ENCODE measurements around the gene EDN3.

The EDN3 gene

DNA sequence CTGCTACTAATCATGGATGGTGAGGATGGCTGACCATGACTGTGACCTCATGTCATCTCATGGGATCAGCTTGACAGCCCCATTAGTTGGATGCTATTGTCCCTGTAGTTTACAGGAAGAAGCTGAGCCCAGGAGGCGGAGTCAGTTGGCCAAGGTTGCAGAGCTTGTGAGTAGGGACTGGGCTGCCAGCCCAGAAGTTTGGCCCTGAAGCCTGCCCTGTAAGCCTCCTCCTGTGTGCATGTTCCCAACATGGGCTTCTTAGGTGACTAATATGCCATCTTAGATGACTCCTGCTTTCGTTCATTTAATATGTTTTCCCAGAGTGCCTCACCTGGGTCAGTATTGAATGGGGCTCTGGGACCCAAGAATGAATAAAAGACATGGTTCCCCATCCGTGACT, 6.9 kb downstream of the EDN3 start:
- H3K4me3 ChIP-seq (ENCODE audit: low read depth, low read length), result no peak overlapping the region

DNA sequence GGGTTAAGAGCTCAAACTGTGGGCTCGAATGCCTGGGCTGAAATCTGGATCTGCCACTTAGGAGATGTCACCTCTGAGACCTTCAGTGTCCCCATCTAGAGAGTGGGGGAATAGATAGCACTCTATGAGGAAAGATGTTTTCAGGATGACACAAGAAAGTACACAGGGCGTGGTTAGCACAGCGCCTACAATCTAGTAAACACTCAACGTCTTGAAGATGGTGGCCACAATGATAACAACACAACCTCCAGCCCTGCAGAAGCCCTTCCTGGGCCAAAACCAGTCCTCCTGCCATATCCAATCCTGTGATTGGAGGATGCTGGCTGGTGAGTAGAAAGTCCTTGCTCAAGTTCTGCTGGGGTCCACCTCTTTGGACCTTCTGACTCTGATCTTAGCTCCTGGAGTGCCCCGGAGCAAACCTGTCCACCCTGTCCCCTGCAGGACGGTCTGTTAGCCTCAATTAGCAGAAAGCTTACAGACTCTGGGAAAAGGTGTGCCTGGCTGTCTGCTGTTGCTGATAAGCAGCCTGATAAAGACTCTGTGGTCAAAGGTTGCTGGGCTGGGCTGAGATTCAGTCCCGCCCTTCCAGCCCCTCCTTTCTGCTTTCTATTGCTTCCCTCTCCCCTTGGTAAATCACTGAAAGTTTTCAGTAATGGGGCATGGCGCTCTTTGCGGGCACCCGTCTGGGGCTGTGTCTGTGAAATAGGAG, 8.2 kb downstream of the EDN3 start:
- H3K4me3 ChIP-seq (ENCODE audit: low read depth, low read length), result no peak overlapping the region

DNA sequence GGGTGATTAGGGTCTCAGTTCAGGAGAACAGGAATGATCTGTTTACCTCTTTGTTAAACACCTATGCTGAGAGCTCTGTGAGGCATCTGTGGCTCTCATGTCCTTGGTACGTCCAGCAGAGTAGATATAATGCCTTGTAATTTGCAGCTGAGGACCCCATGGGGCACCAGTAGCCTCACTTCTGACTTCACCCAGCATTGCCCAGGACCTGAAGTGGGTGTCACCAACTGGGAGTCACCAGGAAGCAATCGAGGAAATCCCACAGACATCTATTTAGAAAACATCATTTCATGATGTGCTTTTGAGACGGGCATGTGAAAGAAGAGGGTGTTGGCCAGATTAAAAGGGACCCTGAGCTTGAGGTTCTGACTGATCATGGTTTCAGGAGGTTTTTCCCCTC, 8.8 kb downstream of the EDN3 start:
- H3K4me3 ChIP-seq (ENCODE audit: low read depth, low read length), result no peak overlapping the region

DNA sequence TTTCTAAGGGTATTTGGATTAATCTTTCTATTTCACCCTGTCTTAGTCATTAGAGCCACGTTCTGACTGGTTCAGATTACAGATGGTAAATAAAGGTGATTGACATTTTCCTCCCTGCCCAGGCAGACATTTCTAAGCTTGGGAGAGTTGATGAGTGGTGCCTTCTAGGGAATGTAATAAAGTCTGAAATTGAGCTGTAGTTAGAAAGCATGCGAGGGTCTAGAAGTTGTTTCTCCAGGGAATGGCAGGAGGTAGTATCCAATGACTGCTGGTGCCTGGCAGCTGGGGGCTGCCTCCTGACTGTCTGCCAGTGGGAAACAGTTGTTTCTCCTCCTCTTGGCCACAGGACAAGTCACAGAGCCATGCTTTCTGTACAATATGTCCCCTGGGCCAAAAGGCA, 14.6 kb downstream of the EDN3 start:
- H3K4me3 ChIP-seq (ENCODE audit: low read depth, low read length), result no peak overlapping the region

DNA sequence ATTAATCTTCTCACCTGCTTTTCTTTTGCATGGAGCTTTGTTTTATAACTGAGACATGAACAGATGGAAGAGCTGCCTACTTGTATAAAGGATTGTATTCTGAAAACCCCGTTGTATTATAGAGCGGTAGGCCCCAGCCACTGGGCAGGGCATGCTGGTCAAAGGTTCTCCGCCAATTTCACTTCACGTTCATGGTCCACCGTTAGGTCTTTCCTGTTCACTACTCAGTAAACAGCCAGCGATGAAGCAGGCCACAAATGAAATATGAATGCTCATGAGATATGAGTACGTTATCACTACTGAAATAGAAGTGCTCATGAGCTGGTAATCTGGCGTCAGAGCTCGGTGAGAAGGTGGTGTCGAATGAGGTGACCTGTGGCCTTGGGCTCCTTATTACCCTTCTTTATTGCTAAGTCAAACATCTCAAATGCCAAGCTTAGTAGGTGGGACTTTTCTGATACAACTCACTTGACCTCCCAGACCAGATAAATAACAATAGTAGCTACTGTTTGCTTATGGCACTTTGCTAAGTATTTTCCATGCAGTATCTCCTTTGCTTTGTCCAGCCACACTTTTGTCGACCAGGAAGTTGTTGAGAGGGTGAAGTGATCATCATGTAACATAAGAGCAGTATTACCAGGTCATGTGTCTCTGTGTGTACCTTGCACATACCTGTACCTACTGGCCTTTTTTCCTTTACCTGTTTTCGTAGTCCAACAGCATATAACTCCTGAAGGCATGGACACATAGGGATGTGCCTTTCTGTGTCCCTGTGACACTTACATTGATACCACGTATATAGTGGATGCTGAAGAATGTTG, 16.7 kb downstream of the EDN3 start:
- no peak overlapping the region for H3K4me3 ChIP-seq (ENCODE audit: low read depth, low read length)

DNA sequence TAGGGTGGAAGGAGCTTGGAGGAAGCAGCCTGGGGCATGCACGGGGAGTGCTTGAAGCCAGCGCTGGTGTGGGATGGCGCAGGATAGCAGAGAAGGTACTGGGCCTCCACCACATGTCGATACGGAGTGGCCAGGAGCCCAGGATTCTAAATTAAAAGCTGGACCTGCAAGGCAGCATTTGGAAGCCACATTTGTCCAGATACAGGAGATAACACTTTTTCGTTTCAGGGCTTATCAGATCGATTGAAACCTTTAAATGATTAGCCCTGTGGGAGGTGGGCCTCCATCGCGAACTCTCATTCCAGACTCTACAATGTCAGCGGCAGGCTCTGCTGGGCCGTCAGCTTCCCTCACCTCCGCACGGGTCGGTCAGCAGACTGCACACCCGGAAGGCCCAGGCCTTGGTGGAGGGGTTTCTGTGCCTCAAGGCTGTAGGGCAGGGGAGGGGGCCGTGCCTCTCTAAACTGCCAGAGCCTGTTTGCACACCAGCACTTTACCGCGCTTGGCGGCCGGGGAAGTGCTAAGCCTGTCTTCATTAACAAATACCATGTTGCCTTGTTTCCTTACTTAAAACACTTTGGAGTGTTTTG, 17.9 kb downstream of the EDN3 start:
- no peak overlapping the region for H3K4me3 ChIP-seq (ENCODE audit: low read depth, low read length)

GRCh38 chr20:59318803-59319202, 18.4 kb downstream of the EDN3 start:
- H3K4me3 ChIP-seq (ENCODE audit: low read depth, low read length), result no peak overlapping the region

DNA sequence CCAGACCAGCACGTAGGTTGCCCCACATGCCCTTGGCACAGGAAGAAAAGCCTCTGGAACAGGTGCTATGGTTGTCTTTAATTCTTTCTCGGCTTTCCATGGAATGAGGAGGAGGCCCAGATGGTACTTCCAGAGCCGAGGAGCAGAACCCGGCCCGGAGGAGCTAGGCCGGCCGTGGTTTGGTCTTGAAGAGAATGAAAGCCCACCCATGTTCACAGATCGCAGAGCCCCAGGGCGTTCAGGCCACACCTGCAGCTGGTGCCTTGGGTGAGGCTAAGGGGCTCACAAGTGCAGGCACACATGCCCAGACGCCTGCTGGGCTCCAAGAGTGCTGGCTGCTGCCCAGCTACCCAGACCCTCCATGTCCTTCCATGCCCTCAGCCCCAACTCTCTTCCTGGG, 20.0 kb downstream of the EDN3 start:
- H3K4me3 ChIP-seq (ENCODE audit: low read depth, low read length), result no peak overlapping the region

DNA sequence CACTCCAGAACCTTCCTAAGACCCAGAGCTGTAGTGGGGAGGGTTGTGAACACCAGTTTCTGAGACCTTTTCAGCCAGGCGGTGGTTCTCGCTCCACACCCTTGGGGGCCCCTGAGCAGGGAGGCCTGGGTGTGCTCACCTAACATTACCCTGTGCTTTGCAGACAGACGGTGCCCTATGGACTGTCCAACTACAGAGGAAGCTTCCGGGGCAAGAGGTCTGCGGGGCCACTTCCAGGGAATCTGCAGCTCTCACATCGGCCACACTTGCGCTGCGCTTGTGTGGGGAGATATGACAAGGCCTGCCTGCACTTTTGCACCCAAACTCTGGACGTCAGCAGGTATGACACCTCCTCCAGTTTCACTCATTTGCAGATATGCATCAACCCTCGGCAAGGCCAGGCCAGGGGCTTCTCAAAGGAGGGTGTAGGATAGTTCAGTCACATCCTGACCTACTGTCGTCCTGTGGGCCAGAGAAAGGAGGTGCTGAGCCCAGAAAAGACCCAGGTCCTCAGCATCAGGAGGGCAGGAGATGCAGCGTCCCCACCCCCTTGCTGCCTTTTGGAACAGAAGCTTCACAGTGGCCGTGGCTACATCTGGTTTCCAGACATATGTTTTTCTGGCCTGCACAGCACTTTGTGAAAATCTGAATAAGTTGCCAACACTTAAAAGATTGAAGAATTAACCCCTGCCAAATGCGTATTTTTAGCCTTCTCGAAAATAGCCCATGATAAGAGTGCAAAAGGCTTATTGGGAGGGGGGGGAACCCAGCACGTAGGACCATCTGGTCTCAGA, 20.6 kb downstream of the EDN3 start:
- no peak overlapping the region for H3K4me3 ChIP-seq (ENCODE audit: low read depth, low read length)

DNA sequence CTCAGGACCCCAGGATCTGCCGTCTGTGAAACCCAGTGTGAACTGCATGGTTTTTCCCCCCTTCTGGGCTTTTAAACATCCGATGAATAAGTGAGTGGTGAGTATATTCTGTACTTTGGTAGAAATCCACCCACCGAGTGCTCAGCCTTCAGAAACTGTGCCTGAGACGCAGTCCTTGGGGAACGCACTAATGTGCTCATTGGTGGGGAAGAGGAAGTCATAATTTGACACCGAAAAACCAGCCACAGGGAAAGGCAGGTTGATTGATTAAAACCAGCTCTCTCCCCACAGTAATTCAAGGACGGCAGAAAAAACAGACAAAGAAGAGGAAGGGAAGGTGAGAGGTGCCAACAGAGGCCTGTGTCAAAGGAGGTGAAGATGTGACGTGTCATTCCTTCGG, 21.7 kb downstream of the EDN3 start:
- H3K4me3 ChIP-seq (ENCODE audit: low read depth, low read length), result no peak overlapping the region

DNA sequence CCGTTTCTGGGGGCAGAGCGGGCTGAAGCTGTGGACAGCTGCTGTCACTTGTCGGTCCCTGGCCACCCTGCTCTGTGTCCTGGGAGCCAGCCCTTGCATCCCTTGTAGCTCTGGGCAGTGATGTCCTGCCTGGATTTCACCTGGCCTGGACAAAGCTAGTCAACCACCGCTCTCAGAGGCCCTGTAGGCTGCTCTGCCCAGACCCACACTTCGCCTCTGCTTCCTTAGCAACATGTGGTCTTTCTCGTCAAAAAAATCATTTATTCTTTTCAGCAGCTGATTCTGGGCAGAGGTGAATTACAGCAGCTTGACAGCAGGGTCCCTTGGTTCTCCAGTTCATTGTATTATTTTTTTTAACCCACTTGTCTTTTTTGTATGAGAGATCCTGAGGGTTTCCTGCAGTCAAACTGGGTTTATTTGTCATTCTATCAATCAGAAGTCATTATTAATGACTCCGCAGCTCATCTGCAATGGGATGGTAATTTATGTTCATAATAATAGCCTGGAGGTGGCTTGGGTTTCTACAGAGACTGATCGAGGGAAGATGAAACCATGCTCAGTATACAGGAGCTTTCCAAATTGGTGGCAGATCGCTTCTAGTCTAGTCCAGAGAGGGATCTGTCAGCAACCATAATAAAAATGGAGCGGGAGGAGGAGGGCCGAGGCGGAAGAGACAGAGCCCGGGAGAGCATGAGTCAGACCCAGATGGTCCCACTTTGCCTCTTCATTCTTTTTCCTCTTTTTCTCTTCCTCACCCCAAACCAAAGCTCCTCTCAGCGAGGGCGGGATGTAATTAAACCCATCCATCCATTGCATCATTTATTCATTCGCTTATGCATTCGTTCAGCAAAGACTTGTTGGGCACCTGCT, 22.4 kb downstream of the EDN3 start:
- no peak overlapping the region for H3K4me3 ChIP-seq (ENCODE audit: low read depth, low read length)

- no peak overlapping the region for H3K4me3 ChIP-seq (ENCODE audit: low read depth, low read length)
Observed at GRCh38 chr20:59323731-59324130, 23.3 kb downstream of the EDN3 start.

- H3K4me3 ChIP-seq (ENCODE audit: low read depth, low read length), result no peak overlapping the region
Observed at GRCh38 chr20:59324521-59325141, 24.2 kb downstream of the EDN3 start.

DNA sequence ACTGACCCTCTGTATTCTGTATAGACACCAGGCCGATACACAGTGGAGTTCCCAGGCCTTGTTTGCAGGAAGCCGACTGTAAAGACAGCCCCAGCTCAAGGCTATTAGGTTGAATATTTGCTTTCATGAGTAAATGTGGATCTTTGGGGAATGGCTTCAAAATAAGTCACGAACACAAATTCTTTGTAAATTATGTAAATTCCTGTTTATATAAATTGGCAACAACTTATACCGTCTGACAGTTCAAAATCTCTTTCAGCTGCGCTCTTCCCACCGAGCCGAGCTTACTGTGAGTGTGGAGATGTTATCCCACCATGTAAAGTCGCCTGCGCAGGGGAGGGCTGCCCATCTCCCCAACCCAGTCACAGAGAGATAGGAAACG, 24.7 kb downstream of the EDN3 start:
- no peak overlapping the region for H3K4me3 ChIP-seq (ENCODE audit: low read depth, low read length)

- H3K4me3 ChIP-seq (ENCODE audit: low read depth, low read length), result no peak overlapping the region
Observed at GRCh38 chr20:59326188-59326587, 25.8 kb downstream of the EDN3 start.

DNA sequence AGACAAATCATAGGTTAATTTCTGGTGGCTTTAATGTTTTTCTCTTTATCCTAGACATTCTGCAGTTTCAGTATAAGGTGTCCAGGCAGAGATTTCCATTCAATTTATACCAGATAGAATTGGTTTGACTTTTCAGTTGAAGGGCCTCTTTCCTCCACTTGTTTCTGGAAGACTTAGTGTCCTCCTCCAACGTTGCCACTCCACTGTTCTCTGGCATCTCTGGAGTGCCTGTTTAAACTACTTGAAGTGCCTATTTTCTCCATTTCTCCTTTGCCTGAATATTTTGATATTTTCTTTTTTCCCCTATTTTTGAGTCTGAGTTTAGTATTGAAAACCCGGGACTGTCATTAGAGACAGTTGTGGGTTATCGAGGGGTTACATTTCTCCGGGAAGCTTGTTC, 27.7 kb downstream of the EDN3 start:
- H3K4me3 ChIP-seq (ENCODE audit: low read depth, low read length), result no peak overlapping the region

GRCh38 chr20:59331721-59332329, 31.4 kb downstream of the EDN3 start:
- H3K4me3 ChIP-seq (ENCODE audit: low read depth, low read length), result no peak overlapping the region

- no peak overlapping the region for H3K4me3 ChIP-seq (ENCODE audit: low read depth, low read length)
Observed at GRCh38 chr20:59333260-59333845, 32.9 kb downstream of the EDN3 start.

DNA sequence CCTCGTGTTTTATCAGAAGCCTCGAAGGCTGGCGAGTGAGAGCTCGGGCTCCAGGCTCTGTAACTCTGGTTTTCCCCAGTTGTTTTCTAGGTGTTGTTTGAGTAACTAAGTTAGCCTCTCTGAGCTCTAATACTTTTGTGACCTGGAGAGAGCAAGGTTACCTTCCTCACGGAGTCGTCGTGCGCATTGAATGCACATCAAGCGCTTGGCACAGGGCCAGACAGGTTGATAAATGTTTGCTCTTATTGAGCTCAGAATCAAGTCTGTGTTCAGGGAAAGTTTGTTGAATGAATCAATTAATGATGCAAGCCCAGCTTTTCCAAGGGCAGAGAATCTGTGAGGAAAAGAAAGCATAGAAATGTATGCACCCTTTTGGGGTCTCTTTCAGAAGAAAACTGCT, 33.5 kb downstream of the EDN3 start:
- H3K4me3 ChIP-seq (ENCODE audit: low read depth, low read length), result no peak overlapping the region
